Measurements from ENCODE around the gene MED22.

MED22 gene

GRCh38 chr9:133348718-133349573 is 1.0 kb upstream of the MED22 start:
- CTCF ChIA-PET: interaction anchor here (0.6 to 1.1 kb wide), 3 partner anchors 78 to 168 kb away, joined by 3 to 4 read pairs (median 3); no protein-coding TSS in a partner anchor

GRCh38 chr9:133347515-133347984 is 381 bp downstream of the MED22 start:
- Histone ChIP-seq H3K36me3 (ENCODE audit: control insufficient read depth in 2 of 2, insufficient read depth in 1 of 2, low read length in 2 of 2) (peaks cover 14 to 82% of the 10 kb centered on the region in 2 experiments), H3K4me3 (ENCODE audit: low read depth, low read length) (peak overlapping the region; percentile 91), H3K4me1 (ENCODE audit: control insufficient read depth, insufficient read depth, low read length) (no peaks in the 10 kb centered on the region), H3K9me3 (ENCODE audit: control insufficient read depth, insufficient read depth, low read depth, low read length) (no peaks in the 10 kb centered on the region), H3K27ac (ENCODE audit: extremely low read depth, low read depth, low read length) (peak overlapping the region; percentile 100)
- ChIA-PET CTCF (interaction anchor here (0.6 to 1.3 kb wide), 3 partner anchors 68 to 198 kb away, joined by 3 to 5 read pairs (median 4); no protein-coding TSS in a partner anchor), POLR2A (interaction anchor here (0.5 to 6.0 kb wide), 38 partner anchors 8 to 440 kb away, joined by 3 to 89 read pairs (median 5); partner anchors contain the start of genes CACFD1, GTF3C5, SLC2A6 and STKLD1)
- TF ChIP-seq SETDB1 (IDR thresholded peaks at IDR 0.05; ENCODE audit: insufficient read length, low read length) (no peak), MYNN (tag by site-specific recombination; IDR thresholded peaks at IDR 0.05; ENCODE audit: borderline replicate concordance) (0 out of 2 replicates have a peak, but pooled peaks have one; percentile 7), PATZ1 (tag by site-specific recombination; IDR thresholded peaks at IDR 0.05) (peak; percentile 57; the same call in 1 of the 2 replicates), ZNF16 (tag by site-specific recombination; IDR thresholded peaks at IDR 0.05; ENCODE audit: low read depth) (no peak), ZBTB26 (tag by site-specific recombination; optimal IDR thresholded peaks at IDR 0.05) (peak; percentile 52), ZBTB7A (tag by site-specific recombination; IDR thresholded peaks at IDR 0.05; ENCODE audit: low read depth) (0 out of 2 replicates have a peak, but pooled peaks have one; percentile 11), ZBTB6 (tag by site-specific recombination; IDR thresholded peaks at IDR 0.05) (peak; percentile 63; the same call in 1 of the 2 replicates), RBAK (tag by site-specific recombination; IDR thresholded peaks at IDR 0.05) (no peak), KLF8 (tag by site-specific recombination; IDR thresholded peaks at IDR 0.05) (no peak), ZNF777 (tag by site-specific recombination; IDR thresholded peaks at IDR 0.05; ENCODE audit: borderline replicate concordance) (no peak), EGR2 (tag by site-specific recombination; IDR thresholded peaks at IDR 0.05; ENCODE audit: low read depth) (no peak), ZNF121 (tag by site-specific recombination; IDR thresholded peaks at IDR 0.05) (no peak), ZBTB20 (tag by site-specific recombination; IDR thresholded peaks at IDR 0.05) (peak; percentile 57), ZNF398 (tag by site-specific recombination; IDR thresholded peaks at IDR 0.05) (peak; percentile 72; the same call in 1 of the 2 replicates), ZNF488 (tag by site-specific recombination; IDR thresholded peaks at IDR 0.05) (no peak)

More at GRCh38 chr9:133348718-133349573, 1.0 kb upstream of the MED22 start:
- no peak for TF ChIP-seq ZNF175 (tag by site-specific recombination; IDR thresholded peaks at IDR 0.05)
- TF ChIP-seq ZBTB21 (tag by site-specific recombination; IDR thresholded peaks at IDR 0.05): no peak
- TF ChIP-seq KLF17 (tag by site-specific recombination; IDR thresholded peaks at IDR 0.05): peak; percentile 44; the same call in 1 of the 2 replicates
- TF ChIP-seq ZNF2 (tag by site-specific recombination; IDR thresholded peaks at IDR 0.05): 0 out of 2 replicates have a peak, but pooled peaks have one; percentile 34
- no peaks in the 10 kb centered on the region for H3K9me3 ChIP-seq (ENCODE audit: control insufficient read depth, insufficient read depth, low read depth, low read length)
- H3K27ac ChIP-seq (ENCODE audit: extremely low read depth, low read depth, low read length): peak overlapping the region; percentile 100
- peak overlapping the region; percentile 91 for H3K4me3 ChIP-seq (ENCODE audit: low read depth, low read length)
- peaks cover 14 to 82% of the 10 kb centered on the region in 2 experiments for H3K36me3 ChIP-seq (ENCODE audit: control insufficient read depth in 2 of 2, insufficient read depth in 1 of 2, low read length in 2 of 2)
- H3K4me1 ChIP-seq (ENCODE audit: control insufficient read depth, insufficient read depth, low read length): no peaks in the 10 kb centered on the region
- POLR2A ChIA-PET: interaction anchor here (1.0 to 6.0 kb wide), 24 partner anchors 9 to 318 kb away, joined by 3 to 89 read pairs (median 9); partner anchors contain the start of genes CACFD1, GTF3C5, SLC2A6 and STKLD1

All from HEK293 (cell line).